Measurements from ENCODE around the gene HCST. TPM values are rescaled to one million over a fixed set of nuclear protein-coding genes. Genes with fewer than 3 reads are reported as not detected.
"Not testable (repeated sequence)": the region's sequence is repeated elsewhere in the genome, so short reads cannot be mapped to it uniquely, and the experiment has no call there.

The HCST gene
- total and polyA plus RNA-seq, 3 donors from 2014 or later: 0.87 to 16.8 (median 3.5) TPM

GRCh38 chr19:35869327-35870123 lies 32.8 kb upstream of the HCST start:
- 1 to 2% methylated on average over 19 to 47 of the region's 51 CpGs for WGBS, 2 donors
- no peaks in the 10 kb centered on the region for H3K9me3 ChIP-seq
- TF ChIP-seq CTCF (IDR thresholded peaks at IDR 0.05) (no peak), POLR2A (IDR thresholded peaks at IDR 0.05) (no peak)
- no peaks in the 10 kb centered on the region for H3K36me3 ChIP-seq (ENCODE audit: low read depth, missing control alignments)
- peaks cover 7% of the 10 kb centered on the region for H3K4me1 ChIP-seq
- peak; percentile 83 for DNase-seq
- peak overlapping the region; percentile 31 to 55 for H3K4me3 ChIP-seq
- intact Hi-C loops (cut with DNase I; ENCODE audit: low total_unique reads): no loop called here
- no peaks in the 10 kb centered on the region for H3K27me3 ChIP-seq
- no peak overlapping the region for H3K27ac ChIP-seq

DNA sequence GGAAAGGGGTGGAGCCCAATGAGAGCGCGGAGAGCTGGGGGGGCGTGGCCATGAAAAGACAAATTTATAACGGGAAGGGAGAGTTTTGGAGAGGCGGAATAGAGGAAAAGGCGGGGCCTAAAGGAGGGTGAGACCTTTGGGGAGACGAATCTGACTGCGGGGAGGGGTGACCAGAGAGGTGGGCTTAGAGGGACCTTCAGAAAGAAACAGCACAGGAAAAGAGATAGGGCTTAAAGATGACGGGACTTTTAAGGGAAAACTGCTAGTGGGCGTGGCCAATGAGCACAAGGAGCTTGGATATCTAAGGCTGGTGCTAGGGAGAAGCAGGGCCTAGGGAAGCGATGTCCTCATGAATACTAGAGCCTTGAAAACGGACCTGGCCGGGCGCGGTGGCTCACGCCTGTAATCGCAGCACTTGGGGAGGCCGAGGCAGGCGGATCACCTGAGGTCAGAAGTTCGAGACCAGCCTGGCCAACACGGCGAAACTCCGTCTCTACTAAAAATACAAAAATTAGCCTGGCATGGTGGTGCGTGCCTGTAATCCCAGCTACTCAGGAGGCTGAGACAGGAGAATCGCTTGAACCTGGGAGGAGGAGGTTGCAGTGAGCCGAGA lies 32.1 kb upstream of the HCST start:
- intact Hi-C loops (cut with DNase I; ENCODE audit: low total_unique reads); H3K27me3 ChIP-seq; H3K4me1 ChIP-seq; H3K27ac ChIP-seq; H3K36me3 ChIP-seq (ENCODE audit: low read depth, missing control alignments); H3K9me3 ChIP-seq: not testable (repeated sequence)
- 19 to 38% methylated on average over 21 to 26 of the region's 26 CpGs for WGBS, 2 donors
- peak overlapping the region; percentile 31 to 55 for H3K4me3 ChIP-seq
- DNase-seq: peak; percentile 49

- no peaks in the 10 kb centered on the region for H3K36me3 ChIP-seq (ENCODE audit: low read depth, missing control alignments)
- intact Hi-C loops (cut with DNase I; ENCODE audit: low total_unique reads): no loop called here
- TF ChIP-seq POLR2A (IDR thresholded peaks at IDR 0.05): no peak
- TF ChIP-seq CTCF (IDR thresholded peaks at IDR 0.05): no peak
Observed at GRCh38 chr19:35870798-35871197, 31.5 kb upstream of the HCST start.

DNA sequence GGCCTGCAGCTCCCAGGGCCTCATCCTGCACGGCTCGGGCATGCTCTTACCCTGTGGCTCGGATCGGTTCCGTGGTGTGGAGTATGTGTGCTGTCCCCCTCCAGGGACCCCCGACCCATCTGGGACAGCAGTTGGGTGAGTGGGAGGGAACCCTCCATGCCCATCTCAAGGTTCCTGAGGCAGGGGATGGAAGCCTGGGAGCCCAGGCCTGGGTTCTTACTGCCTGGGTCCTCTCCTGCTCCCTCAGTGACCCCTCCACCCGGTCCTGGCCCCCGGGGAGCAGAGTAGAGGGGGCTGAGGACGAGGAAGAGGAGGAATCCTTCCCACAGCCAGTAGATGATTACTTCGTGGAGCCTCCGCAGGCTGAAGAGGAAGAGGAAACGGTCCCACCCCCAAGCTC lies 30.7 kb upstream of the HCST start:
- TF ChIP-seq POLR2A (IDR thresholded peaks at IDR 0.05) (no peak), CTCF (IDR thresholded peaks at IDR 0.05) (no peak)
- H3K27ac ChIP-seq: no peak overlapping the region
- 89 to 98% methylated on average over 8 to 12 of the region's 12 CpGs for WGBS, 2 donors
- DNase-seq: no peak
- no peaks in the 10 kb centered on the region for H3K27me3 ChIP-seq
- H3K36me3 ChIP-seq (ENCODE audit: low read depth, missing control alignments): no peaks in the 10 kb centered on the region
- H3K9me3 ChIP-seq: no peaks in the 10 kb centered on the region
- no peak overlapping the region for H3K4me3 ChIP-seq
- H3K4me1 ChIP-seq: peaks cover 7% of the 10 kb centered on the region
- intact Hi-C loops (cut with DNase I; ENCODE audit: low total_unique reads): no loop called here

More at GRCh38 chr19:35870798-35871197, 31.5 kb upstream of the HCST start:
- Histone ChIP-seq H3K27me3 (no peaks in the 10 kb centered on the region), H3K4me3 (no peak overlapping the region), H3K4me1 (peaks cover 7% of the 10 kb centered on the region), H3K27ac (no peak overlapping the region), H3K9me3 (no peaks in the 10 kb centered on the region)
- WGBS, 2 donors: 47 to 67% methylated on average over 5 to 12 of the region's 12 CpGs
- no peak for DNase-seq

- H3K4me3 ChIP-seq: no peak overlapping the region
- WGBS, 2 donors: 67 to 68% methylated on average over 5 of the region's 5 CpGs
- DNase-seq: no peak
- peaks cover 7% of the 10 kb centered on the region for H3K4me1 ChIP-seq
- H3K9me3 ChIP-seq: no peaks in the 10 kb centered on the region
- H3K27me3 ChIP-seq: no peaks in the 10 kb centered on the region
- no peaks in the 10 kb centered on the region for H3K36me3 ChIP-seq (ENCODE audit: low read depth, missing control alignments)
- TF ChIP-seq CTCF (IDR thresholded peaks at IDR 0.05) (no peak), POLR2A (IDR thresholded peaks at IDR 0.05) (no peak)
- H3K27ac ChIP-seq: no peak overlapping the region
- intact Hi-C loops (cut with DNase I; ENCODE audit: low total_unique reads): no loop called here
Observed at GRCh38 chr19:35872180-35872579, 30.1 kb upstream of the HCST start.
